HG02852 (cell line): ENCODE measurements around the gene MAPK1.
"Not testable (repeated sequence)": the region's sequence is repeated elsewhere in the genome, so short reads cannot be mapped to it uniquely, and the experiment has no call there.

ENCODE experiments used
- ATAC-seq: cut with Tn5 transposase; IDR thresholded peaks from one replicate; pipeline ENCODE4 v1.9.1; 2021; ENCODE audit warnings: mild to moderate bottlenecking, moderate library complexity; ENCODE audit not compliant: unreplicated experiment

The MAPK1 gene

DNA sequence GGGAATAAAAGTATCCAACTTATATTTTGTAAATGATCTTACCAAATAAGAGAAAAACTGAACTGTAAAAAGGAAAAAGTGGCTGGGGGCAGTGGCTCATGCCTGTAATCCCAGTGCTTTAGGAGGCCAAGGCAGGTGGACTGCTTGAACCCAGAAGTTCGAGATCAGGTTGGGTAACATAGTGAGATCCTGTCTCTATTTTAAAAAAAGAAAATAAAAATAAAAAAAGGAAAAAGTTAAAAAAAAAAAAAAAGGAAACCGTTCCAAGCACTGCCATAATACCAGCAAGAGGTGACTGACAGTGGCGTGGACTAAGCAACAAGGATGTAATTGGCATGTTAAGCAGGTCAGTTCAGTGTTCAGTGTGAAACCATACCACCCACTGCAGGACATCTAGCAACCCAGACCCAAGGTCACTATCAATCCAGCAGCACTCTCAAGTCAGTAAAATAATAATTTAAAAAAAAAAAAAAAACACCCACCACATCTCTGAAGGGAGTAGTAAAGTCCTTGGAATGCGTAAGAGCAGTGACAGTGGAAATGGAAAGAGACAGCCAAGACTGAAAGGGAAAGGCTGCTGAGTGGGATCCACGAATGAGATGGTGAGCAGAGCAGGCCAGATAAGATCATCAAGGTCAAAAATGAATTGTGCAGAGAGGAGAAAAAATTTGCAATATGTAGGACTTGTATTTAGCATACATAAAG lies 43.6 kb downstream of the MAPK1 start:
- no peak for ATAC-seq

DNA sequence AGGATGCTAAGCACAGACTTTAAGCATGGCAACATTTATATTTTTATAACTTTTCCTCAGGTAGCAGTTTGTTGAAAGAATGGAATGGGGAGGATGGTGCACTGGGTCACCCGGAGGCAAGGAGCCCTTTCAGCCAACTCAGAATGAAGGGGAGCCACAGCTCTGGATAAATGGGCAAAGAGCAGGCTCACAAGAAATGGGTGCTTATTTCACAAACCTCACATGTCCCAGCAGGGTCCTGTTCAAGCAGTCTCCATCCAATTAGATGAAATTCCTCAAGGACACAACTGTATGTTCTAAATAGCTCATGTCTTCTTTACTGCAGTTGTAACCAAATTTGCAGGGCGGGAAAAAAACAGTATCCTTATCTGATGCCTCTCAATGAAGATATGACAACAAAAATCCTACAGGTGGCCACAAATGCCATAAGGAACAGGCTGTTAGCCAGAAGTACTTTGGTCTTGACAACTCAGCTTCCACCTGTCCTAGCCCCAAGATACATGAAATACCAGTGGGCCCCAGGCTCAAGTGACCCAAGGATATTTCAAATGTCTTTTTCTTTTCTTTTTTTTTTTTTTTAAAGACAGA lies 48.2 kb downstream of the MAPK1 start:
- no peak for ATAC-seq

DNA sequence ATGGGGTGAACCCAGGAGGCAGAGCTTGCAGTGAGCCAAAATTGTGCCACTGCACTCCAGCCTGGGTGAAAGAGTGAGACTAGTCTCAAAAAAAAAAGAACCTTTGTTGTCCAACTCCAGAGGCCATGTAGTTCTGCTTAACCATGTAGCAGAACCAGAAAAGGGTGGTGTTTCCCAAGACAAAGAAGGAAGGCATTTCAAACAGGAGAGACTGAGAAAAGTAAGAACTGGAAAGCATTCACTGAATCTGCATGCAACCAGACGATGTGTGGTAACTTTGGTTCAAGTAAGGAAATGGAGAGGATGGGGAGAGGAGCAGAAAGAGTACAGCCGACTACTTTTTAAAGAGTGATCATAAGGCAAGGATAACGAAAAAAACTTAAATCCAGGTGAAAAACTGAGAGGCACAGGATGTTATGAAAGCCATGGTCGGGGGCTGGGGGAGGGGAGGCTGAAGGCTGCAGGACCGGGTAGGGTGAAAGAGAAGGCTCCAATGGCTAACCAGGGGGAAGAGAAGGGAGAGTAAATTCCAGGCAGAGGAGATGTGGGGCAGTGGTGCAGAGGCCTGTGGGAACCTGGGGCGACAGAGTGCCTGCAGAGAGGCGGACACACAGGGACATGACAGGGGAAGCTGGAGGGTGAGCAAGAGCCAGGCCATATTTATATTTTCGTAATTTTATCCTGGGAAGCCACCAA lies 48.8 kb downstream of the MAPK1 start:
- no peak for ATAC-seq

DNA sequence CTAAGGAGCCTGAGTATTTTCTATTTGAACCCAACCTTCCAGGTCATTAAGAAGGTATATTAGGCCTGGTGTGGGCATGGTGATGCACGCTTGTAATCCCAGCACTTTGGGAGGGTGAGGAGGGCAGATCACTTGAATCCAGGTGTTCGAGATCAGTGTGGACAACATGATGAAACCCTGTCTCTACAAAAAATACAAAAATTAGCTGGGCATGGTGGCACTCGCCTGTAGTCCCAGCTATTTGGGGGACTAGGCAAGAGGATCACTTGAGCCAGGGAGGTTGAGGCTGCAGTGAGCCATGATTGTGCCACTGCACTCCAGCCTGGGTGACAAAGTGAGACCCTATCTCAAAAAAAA lies 50.0 kb downstream of the MAPK1 start:
- not testable (repeated sequence) for ATAC-seq

DNA sequence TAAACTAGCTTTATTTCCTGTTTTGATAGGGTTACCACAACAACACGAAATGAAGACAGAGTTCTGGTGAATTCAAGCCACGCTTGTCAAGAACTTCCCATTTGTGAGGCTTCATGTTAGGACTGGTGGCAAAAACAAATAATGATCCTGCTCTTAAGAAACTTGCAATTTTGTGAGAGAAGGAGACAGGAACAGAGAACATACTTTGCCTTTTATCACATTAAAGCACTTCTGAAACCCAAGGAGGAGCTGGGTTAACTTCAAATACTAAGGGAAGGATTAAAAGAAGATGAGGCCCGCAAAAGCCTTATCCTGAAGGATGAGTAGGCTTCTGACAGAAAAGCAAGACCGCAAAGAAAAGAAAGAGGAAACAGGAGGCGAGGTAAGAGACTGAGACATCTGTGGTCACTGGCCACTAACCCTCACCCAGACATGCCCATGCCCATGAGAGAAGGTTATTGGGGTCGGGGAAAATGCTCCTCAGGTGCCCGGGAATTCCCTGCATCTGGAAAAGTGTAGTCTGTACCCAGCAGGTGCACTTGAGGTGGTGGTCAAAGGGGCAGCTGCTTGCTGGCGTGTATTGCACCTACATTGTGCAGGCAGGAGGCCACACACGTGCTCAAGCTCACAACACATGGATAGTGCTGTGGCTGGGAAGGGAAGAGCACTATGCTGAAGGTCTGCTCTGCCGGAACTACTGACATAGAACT lies 50.5 kb downstream of the MAPK1 start:
- no peak for ATAC-seq

DNA sequence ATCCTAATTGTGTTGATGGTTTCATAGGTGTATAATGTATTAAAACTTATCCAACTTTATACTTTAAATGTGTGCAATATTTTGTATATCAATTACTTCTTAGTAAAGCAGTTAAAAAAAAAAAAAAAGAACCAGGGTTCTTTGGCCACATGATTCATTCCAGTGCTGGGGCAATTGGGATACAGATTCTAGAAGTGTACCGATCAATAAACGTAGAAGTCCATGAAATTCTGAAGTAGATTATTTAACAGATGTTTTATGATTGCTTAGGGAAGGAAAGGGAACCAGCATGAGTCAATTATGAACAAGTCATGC lies 51.0 kb downstream of the MAPK1 start:
- no peak for ATAC-seq

DNA sequence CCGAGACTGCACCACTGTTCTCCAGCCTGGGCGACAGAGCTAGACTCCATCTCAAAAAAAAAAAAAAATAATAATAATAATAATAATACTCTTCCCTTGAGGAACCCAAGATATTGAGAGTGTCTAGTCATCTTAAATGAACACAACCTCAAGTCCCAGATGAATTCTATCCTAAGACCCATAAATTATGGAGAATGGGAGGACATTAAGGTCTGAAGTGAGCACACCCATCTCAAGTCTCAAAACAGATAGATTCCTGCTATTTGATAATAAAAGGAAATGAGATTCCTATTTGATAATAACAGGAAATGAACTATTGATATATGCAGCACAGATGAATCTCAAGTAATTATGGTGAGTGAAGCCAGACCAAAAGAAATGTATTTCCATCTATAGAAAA lies 51.5 kb downstream of the MAPK1 start:
- no peak for ATAC-seq

DNA sequence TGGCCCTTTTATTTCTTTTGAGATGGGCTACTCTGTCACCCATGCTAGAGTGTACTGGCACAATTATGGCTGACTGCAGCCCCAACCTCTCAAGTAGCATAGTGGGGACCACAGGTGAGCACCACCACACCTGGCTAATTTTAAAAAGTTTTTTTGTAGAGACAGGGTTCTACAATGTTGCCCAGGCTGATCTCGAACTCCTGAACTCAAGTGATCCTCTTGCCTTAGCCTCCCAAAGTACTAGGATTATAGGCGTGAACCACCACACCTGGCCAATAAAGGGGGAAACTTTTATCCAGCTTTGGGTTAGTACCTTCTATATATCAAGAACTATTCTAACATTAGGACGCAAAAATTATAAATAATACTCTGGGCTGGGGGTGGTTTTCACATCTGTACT lies 52.1 kb downstream of the MAPK1 start:
- ATAC-seq: no peak

DNA sequence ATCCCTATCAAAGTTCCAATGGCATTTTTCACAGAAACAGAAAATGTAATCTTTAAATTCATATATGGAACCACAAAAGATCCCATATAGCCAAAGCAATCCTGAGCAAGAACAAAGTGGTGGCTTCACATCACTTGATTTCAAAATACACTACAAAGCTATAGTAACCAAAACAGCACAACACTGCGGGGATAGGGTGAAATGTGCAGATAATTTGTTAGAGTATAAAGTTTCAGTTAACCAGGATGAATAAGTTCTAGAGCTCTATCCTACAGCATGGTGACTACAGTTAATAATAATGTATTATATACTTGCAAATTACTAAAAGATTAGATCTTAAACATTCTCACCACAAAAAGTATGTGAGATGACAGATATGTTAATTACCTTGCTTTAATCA lies 55.5 kb downstream of the MAPK1 start:
- no peak for ATAC-seq

DNA sequence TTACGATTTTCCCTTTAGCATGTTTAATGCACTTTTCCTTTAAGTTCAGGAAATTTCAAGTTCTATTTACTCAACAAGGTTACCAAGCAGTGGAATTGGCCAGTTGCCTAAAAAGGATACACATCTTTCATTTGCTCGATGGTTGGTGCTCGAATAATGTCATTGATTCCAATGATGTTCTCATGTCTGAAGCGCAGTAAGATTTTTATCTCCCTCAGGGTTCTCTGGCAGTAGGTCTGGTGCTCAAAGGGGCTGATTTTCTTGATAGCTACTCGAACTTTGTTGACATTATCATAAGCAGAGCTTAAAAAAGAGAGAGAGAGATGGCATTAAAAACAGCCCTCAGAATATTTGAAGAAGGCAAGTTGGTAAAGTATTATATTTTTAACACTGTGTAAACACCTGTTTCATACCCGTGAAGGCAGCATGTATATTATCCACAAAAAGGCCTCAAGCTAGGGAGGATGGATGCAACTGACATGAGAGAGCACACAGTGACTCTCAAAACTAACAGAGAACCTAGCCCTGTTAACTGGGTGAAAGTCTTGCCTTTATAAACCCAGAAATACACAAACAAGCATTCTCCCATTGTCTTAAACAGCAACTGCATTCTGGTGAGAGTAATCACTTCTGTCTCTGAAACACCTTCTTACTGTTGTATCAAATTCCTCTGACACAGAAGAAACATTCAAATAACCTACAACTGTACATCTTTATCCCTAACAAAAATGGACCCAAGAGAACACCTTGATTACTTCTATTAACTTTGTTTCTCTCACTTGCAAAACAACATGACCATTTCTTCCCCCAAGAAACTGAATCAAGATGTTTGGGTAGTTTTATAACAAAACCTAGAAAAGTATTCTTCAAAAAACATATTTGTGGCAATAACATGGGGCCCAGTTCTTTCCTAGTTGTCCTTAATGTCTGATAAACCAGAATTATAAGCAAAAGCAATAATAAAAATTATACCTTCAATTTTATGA lies 59.6 kb downstream of the MAPK1 start:
- ATAC-seq: no peak

DNA sequence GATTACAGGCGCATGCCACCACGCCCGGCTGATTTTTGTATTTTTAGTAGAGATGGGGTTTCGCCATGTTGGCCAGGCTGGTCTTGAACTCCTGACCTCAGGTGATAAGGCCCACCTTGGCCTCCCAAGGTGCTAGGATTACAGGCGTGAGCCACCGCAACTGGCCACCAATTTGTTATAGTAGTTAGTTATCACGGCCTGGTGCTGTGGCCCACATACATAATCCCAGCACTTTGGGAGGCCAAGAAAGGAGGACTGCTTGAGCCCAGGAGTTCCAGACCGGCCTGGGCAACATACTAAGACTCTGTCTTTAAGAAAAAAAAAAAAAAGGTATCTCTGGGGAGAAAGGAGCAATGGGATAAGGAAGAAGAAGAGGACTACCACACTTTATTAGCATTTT lies 62.1 kb downstream of the MAPK1 start:
- ATAC-seq: not testable (repeated sequence)

DNA sequence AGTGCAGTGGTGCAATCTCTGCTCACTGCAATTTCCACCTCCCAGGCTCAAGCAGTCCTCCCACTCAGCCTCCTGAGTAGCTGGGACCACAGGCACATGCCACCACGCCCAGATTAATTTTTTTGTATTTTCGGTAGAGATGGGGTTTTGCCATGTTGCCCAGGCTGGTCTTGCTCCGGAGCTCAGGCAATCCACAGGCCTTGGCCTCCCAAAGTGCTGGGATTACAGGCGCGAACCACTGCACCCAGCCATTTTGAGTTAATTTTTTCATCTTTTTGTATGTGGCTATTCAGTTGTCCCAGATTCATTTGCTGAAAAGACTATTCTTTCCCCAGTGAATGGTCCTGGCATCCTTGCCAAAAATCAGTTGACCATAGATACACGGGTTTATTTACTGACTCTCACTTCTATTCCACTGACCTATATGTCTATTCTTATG lies 63.6 kb downstream of the MAPK1 start:
- ATAC-seq: no peak

DNA sequence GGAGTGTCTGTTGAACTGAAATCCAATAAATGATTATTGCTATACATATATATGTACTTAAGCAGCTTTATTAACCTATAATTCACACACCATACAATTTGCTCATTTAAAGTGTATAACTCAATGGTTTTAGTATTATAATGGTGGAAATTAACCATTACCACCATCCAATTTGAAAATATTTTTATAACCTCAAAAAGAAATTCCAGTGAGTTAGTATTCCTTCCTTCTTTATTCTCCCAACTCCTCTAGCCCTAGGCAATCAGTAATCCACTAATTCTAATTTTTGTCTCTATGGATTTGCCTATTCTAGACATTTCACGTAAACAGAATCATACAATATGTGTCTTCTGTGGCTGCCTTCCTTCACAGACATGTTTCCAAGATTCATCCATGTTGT lies 64.8 kb downstream of the MAPK1 start:
- no peak for ATAC-seq

DNA sequence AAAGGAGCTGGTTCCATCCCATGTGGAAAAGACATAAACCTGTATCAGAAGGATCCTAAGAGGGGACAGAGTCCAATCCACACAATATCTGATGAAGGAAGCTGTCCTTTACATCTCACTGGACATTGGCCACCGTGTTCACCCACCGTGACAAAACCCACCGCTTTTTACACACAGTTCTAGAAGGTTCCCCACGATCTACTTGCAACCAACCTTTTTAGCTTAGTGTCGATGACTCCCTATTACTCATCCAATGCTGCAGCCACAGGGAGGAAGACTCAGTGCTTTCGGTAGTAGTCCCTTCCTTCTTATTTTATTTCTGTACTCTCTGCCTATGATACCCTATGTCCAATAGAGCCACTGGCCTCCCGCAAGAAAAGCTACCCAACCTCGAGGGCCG lies 65.4 kb downstream of the MAPK1 start:
- ATAC-seq: no peak

DNA sequence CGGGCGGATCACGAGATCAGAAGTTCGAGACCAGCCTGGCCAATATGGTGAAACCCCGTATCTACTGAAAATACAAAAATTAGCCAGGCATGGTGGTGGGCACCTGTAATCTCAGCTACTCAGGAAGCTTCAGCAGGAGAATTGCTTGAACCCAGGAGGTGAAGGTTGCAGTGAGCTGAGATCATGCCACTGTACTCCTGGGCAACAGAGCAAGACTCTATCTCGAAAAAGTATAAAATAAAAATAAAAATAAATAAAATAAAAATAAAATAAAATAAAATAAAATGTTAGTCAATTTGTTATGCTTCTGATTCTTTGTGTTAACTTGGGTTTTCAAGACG lies 66.2 kb downstream of the MAPK1 start:
- ATAC-seq: not testable (repeated sequence)

DNA sequence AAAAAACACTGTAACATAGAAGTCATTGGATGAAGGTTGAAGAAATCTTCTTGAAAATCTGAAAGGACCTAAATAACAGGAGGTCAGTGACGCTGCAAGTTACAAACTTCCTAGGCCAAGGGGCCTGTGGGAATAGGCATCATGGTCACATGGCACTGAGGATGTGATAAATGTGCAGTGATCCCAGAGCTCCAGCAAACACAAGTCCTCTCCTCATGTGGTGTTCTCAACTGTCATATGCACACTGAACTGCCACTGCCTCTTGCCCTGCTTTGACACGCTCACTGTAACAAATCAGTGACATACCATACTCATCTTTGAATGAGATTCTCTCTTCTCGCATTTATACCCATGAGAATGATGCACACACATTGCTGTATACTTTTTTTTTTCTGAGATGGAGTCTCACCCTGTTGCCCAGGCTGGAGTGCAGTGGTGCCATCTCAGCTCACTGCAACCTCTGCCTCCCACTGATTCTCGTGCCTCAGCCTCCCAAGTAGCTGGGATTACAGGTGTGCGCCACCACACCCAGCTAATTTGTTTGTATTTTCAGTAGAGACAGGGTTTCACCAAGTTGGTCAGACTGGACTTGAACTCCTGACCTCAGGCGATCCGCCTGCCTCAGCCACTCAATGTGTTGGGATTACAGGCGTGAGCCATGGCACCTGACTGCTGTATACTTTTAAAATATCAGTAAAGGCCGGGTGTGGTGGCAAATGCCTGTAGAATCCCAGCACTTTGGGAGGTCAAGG lies 66.7 kb downstream of the MAPK1 start:
- ATAC-seq: no peak

DNA sequence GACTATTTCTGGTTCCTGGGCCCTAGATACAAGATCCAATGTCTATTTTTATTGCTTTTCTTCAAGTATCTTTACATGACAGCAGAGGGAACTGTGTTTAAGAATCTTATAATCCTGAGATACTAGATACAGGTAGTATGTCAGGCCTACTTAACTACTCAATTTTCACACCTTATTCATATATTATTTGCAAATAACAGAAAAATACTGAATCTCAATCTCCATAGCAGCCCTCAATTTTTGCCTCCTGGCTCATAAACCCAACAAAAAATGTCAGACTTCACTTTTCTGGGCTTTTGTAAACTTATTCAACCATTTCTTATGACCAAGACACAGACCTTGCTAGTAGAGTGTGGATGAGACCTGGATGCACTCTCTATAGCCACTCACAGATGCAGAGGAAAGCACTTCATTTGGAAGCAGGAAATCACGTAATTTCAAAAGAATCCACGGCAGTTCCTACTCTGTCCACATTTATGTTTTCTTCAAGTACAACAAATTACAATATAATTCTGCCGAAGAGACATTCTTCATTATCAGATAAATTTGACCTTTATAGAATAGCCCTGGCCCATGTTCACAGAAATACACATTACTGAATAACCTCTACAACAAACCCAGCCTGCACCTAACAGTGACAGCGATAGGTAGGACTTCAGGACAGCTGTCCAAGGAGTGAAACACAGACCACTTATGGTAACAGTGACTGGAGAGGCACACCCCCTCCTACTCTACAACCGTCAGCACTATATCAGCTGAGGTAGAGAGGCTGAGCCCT lies 69.8 kb downstream of the MAPK1 start:
- no peak for ATAC-seq

DNA sequence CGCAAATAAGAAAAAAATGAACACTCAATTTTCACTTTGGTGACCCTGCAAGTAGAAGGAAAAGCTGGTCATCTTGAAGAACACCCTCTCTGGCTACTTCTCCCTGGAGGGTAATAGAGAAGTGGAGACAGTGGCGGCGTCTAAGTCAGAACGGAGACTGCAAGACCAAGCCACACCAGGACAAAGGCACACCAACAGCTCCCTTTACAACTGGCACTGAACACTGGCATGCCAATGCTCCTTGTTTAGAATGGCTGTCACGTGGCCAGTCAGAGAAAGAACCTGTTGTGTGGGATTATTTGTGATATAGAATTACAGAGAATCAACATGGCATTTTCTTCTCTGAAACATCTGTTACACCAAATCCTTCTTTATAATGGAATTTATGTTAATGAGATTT lies 70.6 kb downstream of the MAPK1 start:
- ATAC-seq: no peak

DNA sequence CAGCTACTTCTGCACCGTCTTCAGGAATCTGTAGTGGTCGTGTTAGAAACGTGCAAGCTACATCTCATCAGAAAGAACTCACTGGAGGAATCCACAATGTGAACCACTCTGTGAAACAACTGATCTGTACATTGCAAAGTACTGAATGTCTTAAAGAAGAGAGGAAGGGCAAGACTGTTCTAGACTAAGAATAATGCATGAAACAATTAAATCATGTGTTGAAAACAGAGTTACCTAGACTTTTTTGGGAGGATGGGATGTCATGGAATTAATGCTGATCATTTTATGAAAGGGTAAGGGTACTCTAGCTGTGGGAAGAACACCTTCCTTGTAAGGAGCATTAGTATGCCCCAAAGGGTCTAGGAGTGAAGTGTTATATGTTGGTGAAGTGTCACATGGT lies 71.2 kb downstream of the MAPK1 start:
- no peak for ATAC-seq
